HG02943 (cell line): ENCODE data around the gene VCX3A.
"Not testable (repeated sequence)": the region's sequence is repeated elsewhere in the genome, so short reads cannot be mapped to it uniquely, and the experiment has no call there.

Source experiments
- ATAC-seq: cut with Tn5 transposase; IDR thresholded peaks from one replicate; pipeline ENCODE4 v1.9.1; 2021; ENCODE audit warnings: mild to moderate bottlenecking, low read depth, moderate library complexity; ENCODE audit not compliant: unreplicated experiment

VCX3A gene

GRCh38 chrX:6535018-6535417, at the start of gene VCX3A:
Gene VCX3A (minus strand): TSS chrX:6535118. CDS start chrX:6534497, 621 bp downstream.
- ATAC-seq = not testable (repeated sequence)

- no peak for ATAC-seq
Observed at GRCh38 chrX:6574762-6575161, 39.8 kb upstream of the VCX3A start.

DNA sequence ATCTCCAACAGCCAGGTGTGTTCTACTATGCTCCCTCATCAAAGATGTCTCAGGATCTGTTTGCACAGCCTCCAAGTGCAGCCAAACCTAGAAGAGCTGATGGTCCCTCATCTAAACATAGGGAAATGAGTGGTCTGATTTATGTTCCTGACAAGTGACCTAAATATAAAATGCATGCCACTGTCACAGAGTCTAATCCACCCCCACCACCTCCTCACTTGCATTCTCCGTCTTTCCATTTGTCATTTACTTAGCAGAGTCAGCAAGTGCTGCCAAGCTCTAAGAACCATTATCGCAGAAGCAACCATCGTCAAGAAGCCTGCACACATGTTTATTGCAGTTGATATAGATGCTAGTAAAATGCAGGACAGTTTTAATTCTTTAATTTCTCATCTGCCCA, 33.1 kb upstream of the VCX3A start:
- no peak for ATAC-seq

DNA sequence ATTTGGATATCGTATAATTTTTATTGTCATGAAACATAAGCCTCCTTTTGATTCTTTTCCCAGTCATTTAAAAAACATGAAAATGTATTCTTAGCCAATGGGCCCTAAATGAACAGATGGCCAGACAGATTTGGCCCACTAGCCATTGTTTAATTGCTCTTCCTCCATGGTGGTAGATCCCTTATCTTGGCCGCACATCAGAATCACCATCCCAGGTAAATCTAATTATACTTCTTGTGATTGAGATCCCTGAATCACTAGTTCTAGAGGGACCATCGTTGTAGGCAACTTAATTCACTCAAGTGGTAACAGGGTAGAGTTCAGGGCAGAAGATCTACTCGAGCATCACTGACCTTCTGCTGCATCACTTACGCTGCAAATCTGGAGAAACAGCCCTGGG, 24.1 kb upstream of the VCX3A start:
- ATAC-seq = no peak

DNA sequence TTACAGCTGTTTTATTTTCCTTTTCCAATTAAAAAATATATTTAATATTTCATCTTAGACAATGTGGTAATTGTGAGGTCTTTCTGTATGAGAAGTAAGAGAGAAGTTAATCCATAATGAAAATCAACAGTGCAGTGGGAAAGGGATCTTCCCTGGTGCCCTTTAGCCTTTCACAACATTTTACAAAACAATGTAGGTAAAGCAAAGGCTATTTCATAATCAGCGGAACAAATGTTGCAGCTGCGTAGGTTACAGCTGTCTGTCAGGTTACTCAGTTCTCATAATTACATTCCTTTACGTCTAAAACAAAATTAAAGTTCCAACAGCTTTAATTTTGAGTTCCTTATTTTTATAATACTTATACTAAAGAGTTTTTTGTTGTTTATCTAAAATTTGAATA, 22.8 kb upstream of the VCX3A start:
- no peak for ATAC-seq

DNA sequence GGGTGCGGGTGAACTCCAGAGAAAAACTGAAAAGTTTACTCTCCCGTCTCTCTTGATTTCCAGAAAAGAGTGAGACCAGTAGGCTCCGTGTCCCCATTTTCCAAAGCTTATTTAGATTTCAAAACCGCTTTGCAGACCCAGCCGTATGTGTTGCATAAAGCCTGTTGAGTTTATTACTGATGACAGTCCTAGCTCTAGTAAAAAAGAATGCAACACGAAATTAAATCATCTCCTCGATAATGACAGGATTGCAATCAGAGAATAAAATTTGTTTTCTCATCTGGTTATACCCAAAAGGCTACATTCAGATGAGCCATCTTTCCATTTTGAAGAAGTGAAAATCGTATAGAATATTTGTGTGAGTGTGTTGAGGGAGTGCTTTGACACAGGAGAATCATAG, 16.1 kb upstream of the VCX3A start:
- no peak for ATAC-seq

DNA sequence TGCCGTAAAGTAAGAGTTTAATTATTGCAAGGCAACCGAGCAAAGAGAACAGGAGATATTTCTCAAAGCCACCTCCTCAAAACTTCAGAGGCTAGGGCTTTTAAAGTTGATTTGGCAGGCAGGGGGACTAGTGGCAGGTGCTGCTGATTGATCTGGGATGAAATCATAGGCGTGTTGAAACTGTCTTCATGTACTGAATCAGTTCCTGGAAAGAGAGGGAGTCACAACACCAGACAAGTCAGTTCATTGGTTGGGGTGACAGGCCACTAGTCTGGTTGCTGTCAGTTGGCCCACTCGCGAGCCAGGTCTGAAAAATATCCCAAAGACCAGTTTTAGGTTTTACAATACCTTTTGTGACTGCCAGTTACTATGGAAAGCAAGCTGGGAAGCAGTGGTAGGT, 10.8 kb upstream of the VCX3A start:
- no peak for ATAC-seq

GRCh38 chrX:6526564-6527136, 8.3 kb downstream of the VCX3A start:
- ATAC-seq = no peak

DNA sequence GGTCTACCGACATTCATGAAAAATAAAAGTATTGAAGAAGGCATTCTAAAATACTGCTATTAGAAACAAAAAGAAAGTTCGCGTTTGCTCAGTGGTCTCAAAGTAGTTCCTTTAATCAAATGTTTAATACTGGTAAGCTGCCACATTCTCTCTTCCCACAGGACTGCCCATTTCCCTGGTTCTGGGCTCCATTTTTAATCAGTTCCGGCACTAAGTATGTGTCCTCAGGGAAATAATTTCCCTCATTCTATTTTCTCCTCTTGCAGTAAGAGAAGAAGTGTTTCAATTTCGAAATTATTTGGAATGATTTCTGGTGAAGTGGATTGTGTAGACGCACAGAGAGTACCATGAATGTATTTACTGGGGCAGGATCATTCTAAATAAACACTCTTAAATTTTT, 17.5 kb downstream of the VCX3A start:
- ATAC-seq = no peak

DNA sequence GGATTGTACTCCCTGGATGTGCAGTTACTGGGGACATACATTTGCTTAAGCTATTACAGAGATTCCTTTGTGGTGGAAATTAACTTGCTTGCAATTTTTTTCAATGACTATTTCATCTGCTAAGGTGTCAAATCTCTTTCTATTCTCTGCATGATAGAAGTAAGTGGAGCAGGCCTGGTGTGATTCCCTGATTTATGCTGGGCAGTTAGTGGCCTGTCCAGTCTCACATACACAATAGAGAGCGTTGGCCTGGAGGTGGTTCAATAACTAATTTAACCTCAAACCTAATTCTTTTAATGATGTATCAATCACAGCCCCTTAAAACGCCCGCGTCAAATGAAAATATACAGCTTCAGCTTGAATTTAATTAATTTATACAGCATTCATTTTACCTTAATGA, 28.5 kb downstream of the VCX3A start:
- ATAC-seq = no peak

GRCh38 chrX:6505960-6506359, 29.0 kb downstream of the VCX3A start:
- no peak for ATAC-seq

- no peak for ATAC-seq
Observed at GRCh38 chrX:6500719-6501118, 34.2 kb downstream of the VCX3A start.

GRCh38 chrX:6498324-6498723, 36.6 kb downstream of the VCX3A start:
- ATAC-seq = no peak
